HG02571 (cell line): ENCODE measurements around the gene P4HTM.
A peak's percentile ranks its signal among the peaks of the same experiment; 100 is the strongest.

ENCODE experiments used
- ATAC-seq: cut with Tn5 transposase; IDR thresholded peaks from one replicate; pipeline ENCODE4 v1.9.1; 2021; ENCODE audit warnings: mild to moderate bottlenecking, moderate library complexity; ENCODE audit not compliant: unreplicated experiment

Gene P4HTM, protein sequence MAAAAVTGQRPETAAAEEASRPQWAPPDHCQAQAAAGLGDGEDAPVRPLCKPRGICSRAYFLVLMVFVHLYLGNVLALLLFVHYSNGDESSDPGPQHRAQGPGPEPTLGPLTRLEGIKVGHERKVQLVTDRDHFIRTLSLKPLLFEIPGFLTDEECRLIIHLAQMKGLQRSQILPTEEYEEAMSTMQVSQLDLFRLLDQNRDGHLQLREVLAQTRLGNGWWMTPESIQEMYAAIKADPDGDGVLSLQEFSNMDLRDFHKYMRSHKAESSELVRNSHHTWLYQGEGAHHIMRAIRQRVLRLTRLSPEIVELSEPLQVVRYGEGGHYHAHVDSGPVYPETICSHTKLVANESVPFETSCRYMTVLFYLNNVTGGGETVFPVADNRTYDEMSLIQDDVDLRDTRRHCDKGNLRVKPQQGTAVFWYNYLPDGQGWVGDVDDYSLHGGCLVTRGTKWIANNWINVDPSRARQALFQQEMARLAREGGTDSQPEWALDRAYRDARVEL

DNA sequence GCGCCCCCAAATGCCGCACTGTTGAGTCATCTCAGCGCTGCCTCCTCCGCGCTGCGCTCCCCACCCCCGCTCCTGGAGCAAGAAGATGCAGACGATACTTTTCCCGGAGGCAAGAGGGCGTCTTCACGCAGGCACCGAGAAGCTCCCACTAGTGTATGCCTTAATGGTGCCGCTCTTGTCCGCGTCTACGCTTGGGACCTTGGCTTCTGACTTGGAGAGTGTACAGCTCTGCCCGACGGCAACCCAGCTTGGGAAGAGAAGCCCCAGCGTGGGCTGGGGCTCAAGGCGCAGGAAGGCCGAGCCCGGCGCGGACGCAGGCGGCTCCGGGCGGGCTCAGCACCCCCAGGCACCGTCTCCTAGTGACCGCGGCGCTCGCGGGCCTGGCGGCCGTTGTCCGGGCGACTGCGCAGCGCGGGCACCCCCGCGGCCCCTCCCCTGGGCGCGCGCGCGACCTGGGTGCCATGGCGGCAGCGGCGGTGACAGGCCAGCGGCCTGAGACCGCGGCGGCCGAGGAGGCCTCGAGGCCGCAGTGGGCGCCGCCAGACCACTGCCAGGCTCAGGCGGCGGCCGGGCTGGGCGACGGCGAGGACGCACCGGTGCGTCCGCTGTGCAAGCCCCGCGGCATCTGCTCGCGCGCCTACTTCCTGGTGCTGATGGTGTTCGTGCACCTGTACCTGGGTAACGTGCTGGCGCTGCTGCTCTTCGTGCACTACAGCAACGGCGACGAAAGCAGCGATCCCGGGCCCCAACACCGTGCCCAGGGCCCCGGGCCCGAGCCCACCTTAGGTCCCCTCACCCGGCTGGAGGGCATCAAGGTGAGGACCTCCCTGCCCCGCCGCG is at the start of gene P4HTM:
Gene P4HTM, plus strand, starts transcription at position 446 of the 840 bp plus-strand sequence. Its CDS starts 16 bp downstream, at position 462.
- peak; percentile 46 for ATAC-seq

DNA sequence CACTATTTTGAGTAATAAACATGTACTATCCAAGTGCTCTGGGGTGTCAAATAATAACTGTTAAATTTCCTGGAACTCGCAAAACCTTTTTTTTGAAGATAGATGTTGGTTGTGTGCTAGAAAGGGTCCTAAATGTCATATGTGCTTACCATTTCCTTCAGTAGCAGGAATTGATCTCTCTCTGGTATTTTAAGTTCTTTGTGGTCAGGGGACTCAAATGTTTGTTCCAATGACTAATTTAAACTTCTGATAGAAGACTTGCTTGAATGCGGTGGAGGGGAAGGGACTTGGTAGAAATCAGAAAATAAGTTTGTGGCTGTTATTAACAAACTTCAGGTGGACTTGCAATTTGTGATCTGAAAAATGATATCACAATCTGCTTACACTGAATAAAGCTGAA is 44.6 kb upstream of the P4HTM start:
- no peak for ATAC-seq

DNA sequence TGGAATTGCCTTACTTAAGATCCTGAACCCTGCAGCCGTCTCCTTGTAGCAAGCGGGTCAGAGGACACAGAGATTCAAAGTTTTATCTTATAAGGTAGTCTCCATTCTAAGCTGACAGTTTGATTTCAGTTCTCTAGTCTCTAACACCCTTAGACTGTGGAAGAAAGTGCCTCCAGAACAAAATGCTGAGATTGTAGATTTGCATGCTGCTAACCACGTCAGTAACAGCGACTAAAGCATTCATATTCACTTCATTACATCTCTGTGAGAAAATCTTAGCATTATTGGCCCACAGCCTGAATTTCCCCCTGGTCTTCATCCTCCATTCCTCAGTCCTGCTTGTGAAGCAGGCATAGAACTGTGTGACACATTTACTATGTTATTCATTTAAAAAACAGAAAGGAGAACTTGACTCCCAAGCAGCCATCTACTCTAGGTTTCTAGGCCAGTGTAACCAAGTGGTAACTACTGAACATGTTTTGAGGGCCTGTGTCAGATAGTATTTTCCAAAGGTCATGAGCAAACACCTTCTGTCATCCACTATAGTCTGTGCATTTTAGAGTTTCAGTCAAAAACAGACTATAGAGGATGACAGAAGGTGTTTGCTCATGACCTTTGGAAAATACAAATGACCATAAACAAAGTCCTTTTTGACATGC is 44.0 kb upstream of the P4HTM start:
- ATAC-seq = no peak

DNA sequence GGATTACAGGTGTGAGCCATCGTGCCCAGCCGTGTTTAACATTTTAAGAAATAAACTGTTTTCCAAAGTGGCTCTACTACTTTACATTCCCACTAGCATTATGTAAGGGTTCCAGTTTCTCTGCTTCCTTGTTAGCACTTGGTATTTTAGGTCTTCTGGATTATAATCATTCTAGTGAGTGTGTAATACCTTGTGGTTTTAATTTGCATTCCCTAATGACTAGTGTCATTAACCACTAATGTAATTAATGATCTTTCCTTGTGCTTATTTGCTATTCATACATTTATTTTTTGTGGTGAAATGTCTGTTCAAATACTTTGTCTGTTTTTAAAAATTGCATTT is 40.7 kb upstream of the P4HTM start:
- ATAC-seq = no peak

DNA sequence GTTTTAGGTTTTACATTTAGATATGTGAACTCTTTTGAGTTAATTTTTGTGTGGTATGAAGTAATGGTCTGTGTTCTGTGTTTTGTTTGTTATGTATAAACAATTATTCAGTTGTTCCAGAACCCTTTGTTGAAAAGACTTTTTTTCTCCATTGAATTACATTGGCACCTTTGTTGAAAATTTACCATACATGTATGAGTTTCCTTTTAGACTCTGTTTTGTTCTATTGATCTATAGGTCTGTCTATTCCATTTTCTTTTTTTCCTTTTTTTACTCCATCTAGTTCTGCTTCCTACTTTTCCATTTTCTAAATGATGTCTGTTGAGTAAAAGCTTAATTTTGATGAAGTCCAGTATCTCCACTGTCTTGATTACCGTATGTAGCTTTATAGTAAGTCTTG is 40.0 kb upstream of the P4HTM start:
- no peak for ATAC-seq

DNA sequence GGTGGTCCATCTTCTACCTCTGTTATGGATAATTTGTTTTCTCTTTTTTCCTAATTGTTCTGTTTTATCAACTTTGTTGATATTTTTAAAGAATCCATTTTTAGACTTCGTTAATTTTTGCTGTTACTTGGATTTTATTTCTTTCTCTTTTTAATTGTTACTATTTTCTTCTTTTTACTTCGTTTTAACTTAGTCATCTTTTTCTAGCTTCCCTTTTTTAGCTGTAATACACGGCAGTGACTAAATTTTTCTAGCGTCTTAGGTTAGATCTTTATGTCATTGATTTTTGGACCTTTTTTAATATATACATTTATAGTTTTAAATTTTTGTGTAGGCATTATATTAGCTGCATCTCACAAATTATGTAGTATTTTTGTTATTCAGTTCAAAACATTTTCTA is 38.3 kb upstream of the P4HTM start:
- no peak for ATAC-seq

DNA sequence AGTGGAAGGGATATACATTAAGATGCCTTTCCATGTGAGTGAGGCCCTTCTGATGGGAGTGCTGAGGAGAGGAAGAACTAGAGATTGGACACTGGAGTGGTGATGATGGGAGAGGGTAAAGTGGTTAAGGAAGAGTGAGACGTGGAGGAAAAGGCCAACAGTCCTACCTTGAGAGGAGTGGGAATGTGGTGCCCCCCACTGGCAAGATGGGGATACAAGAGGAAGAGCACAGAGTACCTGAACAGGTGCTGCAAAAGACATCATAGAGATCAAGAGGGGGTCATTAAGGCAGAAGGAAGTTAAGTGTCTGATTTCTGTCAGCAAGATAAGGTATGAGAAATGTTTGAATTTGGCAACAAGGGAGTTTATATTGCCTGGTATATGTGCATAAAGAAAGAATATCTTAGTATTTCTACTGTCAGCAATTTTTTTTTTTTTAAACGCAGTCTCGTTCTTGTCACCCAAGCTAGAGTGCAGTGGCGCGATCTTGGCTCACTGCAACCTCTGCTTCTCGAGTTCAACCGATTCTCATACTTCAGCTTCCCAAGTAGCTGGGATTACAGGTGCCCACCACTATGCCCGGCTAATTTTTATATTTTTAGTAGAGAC is 37.4 kb upstream of the P4HTM start:
- ATAC-seq = no peak

DNA sequence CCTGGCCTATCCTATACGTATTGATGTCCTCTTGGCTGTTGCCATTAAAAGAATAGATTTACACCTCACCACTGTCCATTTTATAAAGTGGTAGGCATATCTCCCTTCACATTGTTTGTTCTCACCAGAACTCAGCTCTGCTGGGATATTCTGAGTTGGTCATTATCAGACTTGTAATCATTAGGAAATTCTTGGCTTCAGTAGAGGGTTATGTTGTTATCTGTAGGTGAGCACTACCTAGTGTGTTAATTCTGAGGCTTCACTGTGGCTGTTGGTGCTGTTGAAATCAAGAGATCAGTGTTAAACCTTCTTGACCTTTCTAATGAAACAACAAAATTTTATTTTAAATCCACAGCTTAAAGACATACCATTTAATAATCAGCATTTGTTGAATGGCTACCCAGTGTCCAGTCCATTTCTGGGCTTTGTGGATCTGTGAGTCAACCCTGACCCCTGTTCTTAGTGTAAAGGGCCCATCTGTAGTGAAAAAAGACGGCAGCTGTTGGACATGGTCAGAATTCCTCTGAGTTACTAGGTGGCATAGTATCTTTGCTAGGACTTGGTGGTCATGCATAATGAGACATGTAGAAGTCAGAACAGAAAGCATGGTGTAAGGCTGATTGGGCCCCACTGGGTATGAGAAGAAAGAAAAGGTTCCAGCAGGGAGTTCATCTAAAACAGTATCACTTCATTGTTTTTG is 32.9 kb upstream of the P4HTM start:
- ATAC-seq = no peak

DNA sequence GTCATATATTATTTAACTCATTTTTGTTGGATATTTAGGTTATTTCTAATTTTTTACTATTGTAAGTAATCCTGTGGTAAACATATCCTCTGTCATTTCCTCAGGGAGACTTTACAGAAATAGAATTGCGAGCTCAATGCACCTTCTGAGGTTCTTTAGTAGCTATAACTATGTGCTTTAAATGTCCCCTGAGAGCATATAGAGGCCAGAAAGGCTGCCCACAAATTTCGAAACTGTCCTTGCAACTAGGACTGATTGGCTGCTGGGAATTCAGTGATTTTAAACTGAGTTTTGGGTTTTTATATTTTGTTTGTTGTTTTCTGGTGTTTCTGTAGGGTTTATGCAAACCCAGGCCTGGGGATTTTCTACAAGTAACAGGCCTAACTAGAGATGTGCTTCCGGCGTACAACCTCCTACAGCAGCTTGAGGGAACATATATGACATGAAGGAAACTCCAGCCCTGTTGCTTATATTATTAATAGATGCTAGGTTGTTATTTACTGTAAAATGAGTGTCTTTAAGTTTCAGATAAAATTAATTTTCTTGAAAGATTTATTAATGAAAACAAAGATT is 29.1 kb upstream of the P4HTM start:
- no peak for ATAC-seq

DNA sequence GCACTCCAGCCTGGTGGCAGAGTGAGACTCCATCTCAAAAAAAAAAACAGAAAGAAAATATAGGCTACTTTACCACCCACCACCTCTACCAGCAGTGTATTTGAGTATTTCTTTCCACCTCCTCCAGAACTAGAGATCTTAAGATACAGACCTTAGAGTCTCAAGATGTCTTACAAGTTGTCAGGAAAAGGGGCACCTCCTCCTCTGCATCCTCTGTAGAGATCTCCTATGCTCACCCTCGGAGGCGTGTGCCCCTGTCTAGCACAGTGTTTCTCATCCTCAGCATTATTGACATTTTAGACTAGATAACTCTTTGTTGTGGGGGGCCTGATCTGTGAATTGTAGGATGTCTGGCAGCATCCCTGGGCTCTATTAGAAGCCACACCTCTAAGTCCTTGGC is 27.7 kb upstream of the P4HTM start:
- ATAC-seq = no peak

DNA sequence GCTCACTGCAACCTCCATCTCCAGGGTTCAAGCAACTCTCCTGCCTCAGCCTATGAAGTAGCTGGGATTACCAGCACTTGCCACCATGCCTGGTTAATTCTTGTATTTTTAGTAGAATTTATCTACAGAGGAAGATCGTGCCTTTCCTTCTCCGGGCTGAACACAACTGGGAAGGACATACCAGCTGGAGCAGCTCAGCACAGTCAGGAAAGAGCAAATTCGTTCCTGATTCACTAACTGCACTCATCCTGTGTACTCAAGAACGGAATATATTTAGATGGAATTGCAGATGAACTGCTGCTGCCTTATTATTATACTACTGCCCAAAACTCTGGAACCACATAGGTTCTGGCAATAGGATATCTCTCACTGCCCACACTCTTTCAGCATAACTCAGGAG is 27.1 kb upstream of the P4HTM start:
- no peak for ATAC-seq

DNA sequence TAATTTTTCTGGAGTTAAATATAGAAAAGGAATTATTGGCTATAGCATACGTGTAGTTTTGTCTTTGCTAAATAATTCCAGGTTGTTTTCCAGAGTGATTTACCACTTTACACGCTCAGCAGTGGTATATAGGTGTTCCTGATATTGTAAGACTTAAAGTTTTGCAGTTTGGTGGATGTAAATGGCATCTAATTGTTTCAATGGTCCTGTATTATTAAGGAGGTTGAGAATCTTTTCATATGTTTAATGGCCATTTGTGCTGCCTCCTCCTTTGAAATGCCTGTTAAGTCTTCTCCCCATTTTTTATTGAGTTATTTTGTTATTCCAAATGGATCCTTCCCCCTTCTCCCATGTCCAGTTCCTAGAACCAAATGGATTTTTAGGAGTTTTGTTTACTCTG is 26.4 kb upstream of the P4HTM start:
- no peak for ATAC-seq

DNA sequence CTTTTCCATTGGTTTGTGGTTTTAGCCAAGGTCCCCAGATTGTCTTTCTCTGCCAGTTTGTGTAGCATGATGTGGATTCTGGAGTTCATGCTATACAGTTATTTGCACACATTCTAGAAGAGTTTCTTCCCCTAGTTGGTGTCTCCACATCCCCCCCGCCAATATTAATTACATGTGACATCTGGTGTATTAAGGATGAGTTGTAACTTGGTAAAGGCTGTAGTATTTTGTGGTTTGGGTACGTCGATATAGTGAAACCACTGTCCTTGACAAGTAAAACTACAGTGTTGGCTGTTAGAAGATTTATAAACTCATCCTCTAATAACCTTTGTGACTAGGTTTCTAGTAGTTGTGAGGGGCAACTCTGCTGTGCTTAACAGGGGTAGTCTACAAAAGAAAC is 23.7 kb upstream of the P4HTM start:
- no peak for ATAC-seq

DNA sequence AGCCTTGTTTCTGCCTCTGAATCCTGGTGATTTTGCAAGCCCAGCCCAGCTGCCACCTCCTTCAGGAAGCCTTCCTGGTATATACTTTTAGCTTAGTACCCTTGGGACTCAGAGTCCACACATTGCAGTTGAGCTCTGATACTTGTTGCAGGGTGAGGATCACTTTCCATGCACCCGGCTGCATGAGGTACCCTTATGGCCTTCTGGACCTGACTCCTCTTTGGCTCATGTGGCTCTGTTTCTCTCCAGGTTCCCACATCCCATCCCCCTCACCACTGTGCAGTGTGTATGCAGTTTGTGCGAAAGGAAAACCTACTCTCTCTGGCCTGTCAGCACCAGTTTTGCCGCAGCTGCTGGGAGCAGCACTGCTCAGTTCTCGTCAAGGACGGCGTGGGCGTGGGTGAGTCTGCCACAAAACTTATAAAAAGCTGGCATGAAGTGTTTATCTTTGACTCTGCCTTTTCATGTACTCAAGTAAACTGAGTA is 23.1 kb upstream of the P4HTM start:
- no peak for ATAC-seq

DNA sequence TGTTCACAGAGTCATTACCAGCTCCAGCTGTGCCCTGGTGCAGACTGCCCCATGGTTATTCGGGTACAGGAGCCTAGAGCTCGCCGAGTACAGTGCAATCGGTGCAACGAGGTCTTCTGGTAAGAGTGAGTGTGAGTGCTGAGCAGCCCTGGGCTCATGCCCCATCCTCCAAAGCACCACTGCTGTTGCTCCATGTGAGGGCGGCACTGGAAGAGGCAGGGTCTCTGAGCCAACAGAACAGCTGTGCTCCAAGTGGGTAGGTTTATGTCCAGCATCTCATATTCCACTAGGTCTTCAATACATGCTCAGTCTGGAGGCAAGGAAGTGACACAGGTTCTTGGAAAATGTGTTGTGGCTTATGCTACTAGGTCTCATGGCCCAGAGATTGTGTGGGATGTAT is 19.5 kb upstream of the P4HTM start:
- no peak for ATAC-seq

DNA sequence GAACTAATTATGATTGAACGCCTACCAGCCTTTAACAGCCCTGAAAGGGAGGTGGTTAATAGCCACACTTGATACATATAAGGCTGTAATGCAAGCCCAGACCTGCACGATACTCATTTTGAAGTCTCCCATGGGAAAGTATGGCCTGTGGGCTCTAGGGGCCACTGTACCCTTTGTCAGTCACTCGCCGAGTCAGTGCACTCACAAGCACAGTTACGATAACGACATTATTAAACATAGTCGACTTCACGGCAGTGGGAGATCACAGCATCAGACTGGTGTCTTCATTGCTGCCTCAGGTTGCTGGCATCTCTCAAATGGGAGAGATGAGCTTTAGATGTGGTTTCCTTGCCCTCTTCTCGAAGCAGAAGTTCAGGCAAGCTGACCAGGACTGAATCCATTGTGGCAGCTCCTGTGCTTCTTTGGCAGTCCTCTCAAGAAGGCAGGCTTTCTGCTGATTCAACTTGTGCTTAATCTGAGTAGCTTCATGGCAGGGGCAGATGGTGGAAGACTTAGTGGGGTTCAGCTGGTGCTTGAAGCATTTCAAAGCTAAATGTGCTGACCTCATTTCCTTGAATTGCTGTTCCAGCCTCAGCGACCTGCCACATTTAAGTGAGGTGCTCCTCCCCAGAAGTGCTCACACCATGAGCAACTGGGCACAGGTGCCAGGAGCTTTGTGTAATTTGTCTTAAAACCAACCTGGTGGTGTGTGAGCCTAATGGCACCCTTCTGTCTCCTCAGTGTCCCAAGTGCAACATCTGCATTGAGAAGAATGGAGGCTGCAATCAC is 15.8 kb upstream of the P4HTM start:
- no peak for ATAC-seq

DNA sequence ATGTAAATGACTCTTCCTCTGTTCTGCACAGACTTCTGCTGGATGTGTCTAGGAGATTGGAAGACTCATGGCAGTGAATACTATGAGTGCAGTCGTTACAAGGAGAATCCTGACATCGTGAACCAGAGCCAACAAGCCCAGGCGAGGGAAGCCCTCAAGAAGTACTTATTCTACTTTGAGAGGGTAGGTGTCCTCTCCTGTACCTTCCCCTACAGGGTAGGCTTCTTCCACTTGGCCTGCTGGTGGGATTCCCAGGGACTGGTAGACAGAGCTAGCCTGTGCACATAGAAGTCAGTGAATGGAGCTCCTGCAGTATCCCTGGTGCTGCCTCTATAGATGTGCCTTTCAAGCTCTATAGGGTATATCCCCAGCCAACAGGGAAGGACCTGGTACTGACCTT is 10.6 kb upstream of the P4HTM start:
- ATAC-seq = no peak

DNA sequence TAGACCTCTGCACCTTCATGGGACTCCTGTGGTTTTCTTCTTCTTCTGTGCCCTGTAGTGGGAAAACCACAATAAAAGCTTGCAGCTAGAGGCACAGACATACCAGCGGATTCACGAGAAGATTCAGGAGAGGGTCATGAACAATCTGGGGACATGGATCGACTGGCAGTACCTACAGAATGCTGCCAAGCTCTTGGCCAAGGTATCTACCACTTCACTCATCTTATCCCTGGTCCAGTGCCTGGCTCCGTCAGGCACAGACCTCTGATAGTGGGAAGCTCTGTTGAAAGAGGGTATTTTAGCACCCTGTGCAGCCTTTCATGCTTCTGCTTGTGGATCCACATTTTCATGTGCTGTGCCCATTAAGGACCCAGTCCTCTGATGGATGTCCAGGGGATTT is 9.7 kb upstream of the P4HTM start:
- ATAC-seq = no peak

DNA sequence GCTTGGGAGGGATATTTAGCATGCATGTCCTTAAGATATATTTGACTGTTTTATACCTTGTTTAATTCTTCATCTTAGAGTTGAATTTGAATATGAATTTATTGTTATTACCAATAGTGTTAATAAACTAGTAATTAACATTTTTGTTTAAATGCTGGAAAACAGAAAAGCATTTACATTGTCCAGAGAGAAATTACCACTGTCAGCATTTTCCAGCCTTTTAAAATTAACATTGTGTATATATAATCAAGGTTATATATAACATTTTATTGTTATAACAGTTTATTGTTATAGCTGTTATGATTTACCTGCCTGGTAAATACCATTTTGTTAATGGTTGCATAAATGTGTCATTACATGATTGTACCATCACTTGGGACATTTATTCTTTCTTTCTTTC is 8.0 kb upstream of the P4HTM start:
- no peak for ATAC-seq
